NT2/D1 (cell line): Measurements from ENCODE around the gene DLG2.

Experiments
- SUZ12 ChIP-seq: IDR thresholded peaks from 2 replicates; pipeline ENCODE4 v1.6.1; 2011; ENCODE audit not compliant: insufficient read length, insufficient read depth; ENCODE audit errors: extremely low read depth
- YY1 ChIP-seq: IDR thresholded peaks from 2 replicates; pipeline ENCODE4 v1.6.1; 2011; ENCODE audit not compliant: insufficient read length, insufficient read depth
- ZNF274 ChIP-seq: IDR thresholded peaks from 2 replicates; pipeline ENCODE4 v1.6.1; 2011; ENCODE audit warnings: mild to moderate bottlenecking, low read depth, low read length

DNA sequence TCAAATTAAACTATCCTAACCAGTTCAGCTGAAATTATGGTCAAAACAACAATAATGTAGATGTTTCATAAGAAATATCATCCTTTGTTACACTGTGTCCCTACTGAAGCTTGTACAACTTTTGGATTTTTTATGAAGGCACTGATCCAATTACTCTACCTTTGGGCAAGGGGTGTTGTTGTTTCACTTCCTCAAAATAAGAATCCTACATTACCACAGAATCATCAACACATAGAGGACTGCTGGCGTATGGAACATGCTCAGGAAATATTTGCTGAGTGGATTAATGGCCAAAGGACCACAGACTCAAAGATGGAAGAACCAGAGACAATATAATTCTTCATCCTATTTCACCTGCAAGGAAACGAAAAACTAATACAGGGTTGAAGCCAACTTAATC is 1433.4 kb downstream of the DLG2 start:
- TF ChIP-seq YY1 (no peak), ZNF274 (no peak), SUZ12 (no peak)
